Erythroblast (primary cell): ENCODE data around the gene TCF4.

Experiments
- GATA1 ChIP-seq: IDR thresholded peaks from 2 replicates; pipeline ENCODE4 v1.6.1; 2011; ENCODE audit warnings: low read depth, mild to moderate bottlenecking, control low read depth, low read length, moderate library complexity
- POLR2A ChIP-seq: IDR thresholded peaks from 2 replicates; pipeline ENCODE4 v1.6.1; 2011; ENCODE audit warnings: mild to moderate bottlenecking, low read length

DNA sequence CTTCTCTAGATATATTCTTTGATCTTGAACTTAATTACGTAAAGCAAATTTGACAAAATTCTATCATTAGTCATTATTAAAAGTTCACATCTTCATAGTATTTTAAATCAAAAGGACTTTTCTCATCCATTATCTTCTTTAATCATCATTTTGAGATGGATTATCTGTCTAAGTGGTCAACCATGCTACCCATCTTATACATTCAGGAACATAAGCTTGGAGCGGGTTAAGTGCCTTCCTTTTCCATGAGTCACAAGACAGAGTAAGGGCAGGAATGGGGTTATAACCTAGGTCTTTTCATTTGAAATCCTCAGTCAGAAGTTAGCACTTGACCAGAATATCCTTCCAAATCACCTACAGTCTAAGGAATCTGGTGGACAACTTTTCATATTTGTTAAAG, 297.1 kb downstream of the TCF4 start:
- TF ChIP-seq POLR2A (no peak), GATA1 (no peak)
